HG03457 (cell line): ENCODE data around the gene SLC38A2.
"Not testable (repeated sequence)": the region's sequence is repeated elsewhere in the genome, so short reads cannot be mapped to it uniquely, and the experiment has no call there.

Experiments
- ATAC-seq: cut with Tn5 transposase; IDR thresholded peaks from one replicate; pipeline ENCODE4 v1.9.1; 2021; ENCODE audit warnings: moderate number of reproducible peaks; ENCODE audit not compliant: unreplicated experiment

Gene SLC38A2

GRCh38 chr12:46332260-46332659 lies 40.3 kb downstream of the SLC38A2 start:
- no peak for ATAC-seq

GRCh38 chr12:46325075-46325474 lies 47.5 kb downstream of the SLC38A2 start:
- not testable (repeated sequence) for ATAC-seq

- ATAC-seq, result no peak
Measured at GRCh38 chr12:46320731-46321130, 51.8 kb downstream of the SLC38A2 start.

GRCh38 chr12:46318037-46318436 lies 54.5 kb downstream of the SLC38A2 start:
- ATAC-seq, result no peak
